ENCODE measurements around the gene ELOVL4.

Gene ELOVL4

GRCh38 chr6:79902046-79902445 is 45.3 kb downstream of the ELOVL4 start:
- no peak overlapping the region for H3K27ac ChIP-seq (ENCODE audit: low read length, poor library complexity, severe bottlenecking)
- no peak overlapping the region for H2AK5ac ChIP-seq (ENCODE audit: low read length, severe bottlenecking)
- no peak overlapping the region for H2BK12ac ChIP-seq (ENCODE audit: low read length in 2 of 2)
- no peak overlapping the region for H3K23ac ChIP-seq (ENCODE audit: low read length in 2 of 2)
- H3K14ac ChIP-seq (ENCODE audit: low read length in 2 of 2) = no peak overlapping the region
- no peaks in the 10 kb centered on the region for H3K79me1 ChIP-seq (replicated peaks; ENCODE audit: low read length, poor library complexity, severe bottlenecking)
- no peak overlapping the region for H2BK15ac ChIP-seq (ENCODE audit: low read depth, poor library complexity, severe bottlenecking)
- H4K8ac ChIP-seq (ENCODE audit: low read length) = no peak overlapping the region
- H3K4me2 ChIP-seq (ENCODE audit: low read length, poor library complexity, severe bottlenecking) = no peak overlapping the region
- DNase-seq = no peak
- H3K4ac ChIP-seq (ENCODE audit: low read depth in 1 of 2, low read length in 2 of 2) = no peak overlapping the region
- no peak overlapping the region for H2BK120ac ChIP-seq (ENCODE audit: low read depth, low read length)
- H2BK5ac ChIP-seq (ENCODE audit: low read depth, low read length, poor library complexity, severe bottlenecking) = no peak overlapping the region
- H3K9me3 ChIP-seq (ENCODE audit: control insufficient read depth, low read length) = no peaks in the 10 kb centered on the region
- 89% methylated on average over 1 of the region's 2 CpGs for WGBS
- H3K4me3 ChIP-seq (ENCODE audit: insufficient read depth in 1 of 2, low read depth in 1 of 2, low read length in 2 of 2) = no peak overlapping the region
- H3K36me3 ChIP-seq (ENCODE audit: control insufficient read depth in 1 of 2, insufficient read depth in 2 of 2, low read depth in 1 of 2, low read length in 2 of 2) = no peaks in the 10 kb centered on the region
- no peaks in the 10 kb centered on the region for H3K27me3 ChIP-seq (ENCODE audit: control insufficient read depth in 1 of 2, insufficient read depth in 1 of 2, low read length in 2 of 2)
- no peak overlapping the region for H4K91ac ChIP-seq (ENCODE audit: low read length)
- no peak overlapping the region for H3K9ac ChIP-seq (ENCODE audit: low read length)
- no peak overlapping the region for H2AFZ ChIP-seq (ENCODE audit: low read depth, low read length)
- no peaks in the 10 kb centered on the region for H3K4me1 ChIP-seq (ENCODE audit: control insufficient read depth, insufficient read depth, low read depth, low read length)
- H3K18ac ChIP-seq (ENCODE audit: low read depth in 1 of 2, low read length in 2 of 2) = no peak overlapping the region

GRCh38 chr6:79898076-79898475 is 49.3 kb downstream of the ELOVL4 start:
- H2AFZ ChIP-seq (ENCODE audit: low read depth, low read length) = no peak overlapping the region
- H3K23ac ChIP-seq (ENCODE audit: low read length in 2 of 2) = no peak overlapping the region
- H3K4me3 ChIP-seq (ENCODE audit: insufficient read depth in 1 of 2, low read depth in 1 of 2, low read length in 2 of 2) = no peak overlapping the region
- no peaks in the 10 kb centered on the region for H3K9me3 ChIP-seq (ENCODE audit: control insufficient read depth, low read length)
- no peak overlapping the region for H3K14ac ChIP-seq (ENCODE audit: low read length in 2 of 2)
- H2BK15ac ChIP-seq (ENCODE audit: low read depth, poor library complexity, severe bottlenecking) = no peak overlapping the region
- no peaks in the 10 kb centered on the region for H3K4me1 ChIP-seq (ENCODE audit: control insufficient read depth, insufficient read depth, low read depth, low read length)
- H3K18ac ChIP-seq (ENCODE audit: low read depth in 1 of 2, low read length in 2 of 2) = no peak overlapping the region
- no peaks in the 10 kb centered on the region for H3K36me3 ChIP-seq (ENCODE audit: control insufficient read depth in 1 of 2, insufficient read depth in 2 of 2, low read depth in 1 of 2, low read length in 2 of 2)
- H3K9ac ChIP-seq (ENCODE audit: low read length) = no peak overlapping the region
- no peaks in the 10 kb centered on the region for H3K27me3 ChIP-seq (ENCODE audit: control insufficient read depth in 1 of 2, insufficient read depth in 1 of 2, low read length in 2 of 2)
- no peaks in the 10 kb centered on the region for H3K79me1 ChIP-seq (replicated peaks; ENCODE audit: low read length, poor library complexity, severe bottlenecking)
- no peak overlapping the region for H3K4ac ChIP-seq (ENCODE audit: low read depth in 1 of 2, low read length in 2 of 2)
- H4K8ac ChIP-seq (ENCODE audit: low read length) = no peak overlapping the region
- no peak overlapping the region for H2AK5ac ChIP-seq (ENCODE audit: low read length, severe bottlenecking)
- H2BK120ac ChIP-seq (ENCODE audit: low read depth, low read length) = no peak overlapping the region
- H2BK12ac ChIP-seq (ENCODE audit: low read length in 2 of 2) = no peak overlapping the region
- no peak overlapping the region for H4K91ac ChIP-seq (ENCODE audit: low read length)
- H3K27ac ChIP-seq (ENCODE audit: low read length, poor library complexity, severe bottlenecking) = no peak overlapping the region
- no peak overlapping the region for H3K4me2 ChIP-seq (ENCODE audit: low read length, poor library complexity, severe bottlenecking)
- no peak for DNase-seq
- H2BK5ac ChIP-seq (ENCODE audit: low read depth, low read length, poor library complexity, severe bottlenecking) = no peak overlapping the region
- no CpG with 5 or more reads among the region's 1 CpG for WGBS

GRCh38 chr6:79896075-79896449 is 51.3 kb downstream of the ELOVL4 start:
- Histone ChIP-seq H3K4me1 (ENCODE audit: control insufficient read depth, insufficient read depth, low read depth, low read length) (no peaks in the 10 kb centered on the region), H3K27ac (ENCODE audit: low read length, poor library complexity, severe bottlenecking) (no peak overlapping the region), H4K91ac (ENCODE audit: low read length) (no peak overlapping the region), H3K27me3 (ENCODE audit: control insufficient read depth in 1 of 2, insufficient read depth in 1 of 2, low read length in 2 of 2) (no peaks in the 10 kb centered on the region), H2BK12ac (ENCODE audit: low read length in 2 of 2) (no peak overlapping the region), H3K18ac (ENCODE audit: low read depth in 1 of 2, low read length in 2 of 2) (no peak overlapping the region), H2BK15ac (ENCODE audit: low read depth, poor library complexity, severe bottlenecking) (no peak overlapping the region), H3K23ac (ENCODE audit: low read length in 2 of 2) (no peak overlapping the region), H3K9ac (ENCODE audit: low read length) (no peak overlapping the region), H3K4me2 (ENCODE audit: low read length, poor library complexity, severe bottlenecking) (no peak overlapping the region), H2AK5ac (ENCODE audit: low read length, severe bottlenecking) (no peak overlapping the region), H3K79me1 (replicated peaks; ENCODE audit: low read length, poor library complexity, severe bottlenecking) (no peaks in the 10 kb centered on the region), H3K36me3 (ENCODE audit: control insufficient read depth in 1 of 2, insufficient read depth in 2 of 2, low read depth in 1 of 2, low read length in 2 of 2) (no peaks in the 10 kb centered on the region), H2AFZ (ENCODE audit: low read depth, low read length) (no peak overlapping the region), H2BK5ac (ENCODE audit: low read depth, low read length, poor library complexity, severe bottlenecking) (no peak overlapping the region), H3K4me3 (ENCODE audit: insufficient read depth in 1 of 2, low read depth in 1 of 2, low read length in 2 of 2) (no peak overlapping the region), H2BK120ac (ENCODE audit: low read depth, low read length) (no peak overlapping the region), H3K4ac (ENCODE audit: low read depth in 1 of 2, low read length in 2 of 2) (no peak overlapping the region), H4K8ac (ENCODE audit: low read length) (no peak overlapping the region), H3K14ac (ENCODE audit: low read length in 2 of 2) (no peak overlapping the region), H3K9me3 (ENCODE audit: control insufficient read depth, low read length) (no peaks in the 10 kb centered on the region)
- no peak for DNase-seq
- WGBS = 96% methylated on average over 4 of the region's 5 CpGs

GRCh38 chr6:79895382-79896074 is 51.8 kb downstream of the ELOVL4 start:
- H3K79me1 ChIP-seq (replicated peaks; ENCODE audit: low read length, poor library complexity, severe bottlenecking) = no peaks in the 10 kb centered on the region
- H3K18ac ChIP-seq (ENCODE audit: low read depth in 1 of 2, low read length in 2 of 2) = no peak overlapping the region
- H2BK15ac ChIP-seq (ENCODE audit: low read depth, poor library complexity, severe bottlenecking) = no peak overlapping the region
- H3K4me2 ChIP-seq (ENCODE audit: low read length, poor library complexity, severe bottlenecking) = no peak overlapping the region
- H4K91ac ChIP-seq (ENCODE audit: low read length) = no peak overlapping the region
- H3K9ac ChIP-seq (ENCODE audit: low read length) = no peak overlapping the region
- H2BK120ac ChIP-seq (ENCODE audit: low read depth, low read length) = no peak overlapping the region
- no peak overlapping the region for H3K14ac ChIP-seq (ENCODE audit: low read length in 2 of 2)
- H2AFZ ChIP-seq (ENCODE audit: low read depth, low read length) = no peak overlapping the region
- no peaks in the 10 kb centered on the region for H3K27me3 ChIP-seq (ENCODE audit: control insufficient read depth in 1 of 2, insufficient read depth in 1 of 2, low read length in 2 of 2)
- H3K27ac ChIP-seq (ENCODE audit: low read length, poor library complexity, severe bottlenecking) = no peak overlapping the region
- H3K4me3 ChIP-seq (ENCODE audit: insufficient read depth in 1 of 2, low read depth in 1 of 2, low read length in 2 of 2) = no peak overlapping the region
- no peaks in the 10 kb centered on the region for H3K4me1 ChIP-seq (ENCODE audit: control insufficient read depth, insufficient read depth, low read depth, low read length)
- H3K23ac ChIP-seq (ENCODE audit: low read length in 2 of 2) = no peak overlapping the region
- no peak overlapping the region for H2BK5ac ChIP-seq (ENCODE audit: low read depth, low read length, poor library complexity, severe bottlenecking)
- no peak overlapping the region for H4K8ac ChIP-seq (ENCODE audit: low read length)
- H2BK12ac ChIP-seq (ENCODE audit: low read length in 2 of 2) = no peak overlapping the region
- no peak for DNase-seq
- no peaks in the 10 kb centered on the region for H3K36me3 ChIP-seq (ENCODE audit: control insufficient read depth in 1 of 2, insufficient read depth in 2 of 2, low read depth in 1 of 2, low read length in 2 of 2)
- H3K4ac ChIP-seq (ENCODE audit: low read depth in 1 of 2, low read length in 2 of 2) = no peak overlapping the region
- no peak overlapping the region for H2AK5ac ChIP-seq (ENCODE audit: low read length, severe bottlenecking)
- H3K9me3 ChIP-seq (ENCODE audit: control insufficient read depth, low read length) = no peaks in the 10 kb centered on the region
